Stimulated activated CD4-positive, alpha-beta T cell treated with anti-CD3 and anti-CD28 coated beads, Interleukin-4, amount 100 ng/mL, for 24 hours (primary cell): ENCODE data around the gene BSN.

Source experiments
- DNase-seq: peaks from one replicate; pipeline ENCODE4 v3.0.0-alpha.2; 2020

BSN gene

GRCh38 chr3:49601358-49602048, 47.2 kb downstream of the BSN start:
- no peak for DNase-seq

DNA sequence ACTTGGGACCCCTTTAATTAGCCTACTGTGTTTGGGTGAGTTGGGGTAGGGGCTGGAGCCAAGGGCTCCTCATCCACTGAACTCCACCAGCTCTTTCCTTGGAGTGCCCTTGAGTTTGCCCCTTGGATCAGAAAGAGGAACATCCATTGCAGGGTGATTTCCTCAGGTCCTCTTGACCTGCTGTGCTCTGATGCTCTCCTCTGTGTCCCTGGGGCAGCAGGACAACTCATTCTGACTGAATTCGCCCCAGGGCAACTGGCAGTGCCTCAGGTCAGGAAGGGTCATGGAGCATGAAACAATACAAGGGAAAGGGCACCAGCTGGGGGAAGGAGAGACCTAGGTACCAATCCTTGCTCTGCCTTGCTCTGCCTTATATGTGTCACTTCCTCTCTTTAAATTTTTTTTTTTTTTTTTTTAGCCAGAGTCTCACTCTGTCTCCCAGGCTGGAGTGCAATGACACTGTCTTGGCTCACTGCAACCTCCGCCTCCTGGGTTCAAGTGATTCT, 47.8 kb downstream of the BSN start:
- DNase-seq: no peak

DNA sequence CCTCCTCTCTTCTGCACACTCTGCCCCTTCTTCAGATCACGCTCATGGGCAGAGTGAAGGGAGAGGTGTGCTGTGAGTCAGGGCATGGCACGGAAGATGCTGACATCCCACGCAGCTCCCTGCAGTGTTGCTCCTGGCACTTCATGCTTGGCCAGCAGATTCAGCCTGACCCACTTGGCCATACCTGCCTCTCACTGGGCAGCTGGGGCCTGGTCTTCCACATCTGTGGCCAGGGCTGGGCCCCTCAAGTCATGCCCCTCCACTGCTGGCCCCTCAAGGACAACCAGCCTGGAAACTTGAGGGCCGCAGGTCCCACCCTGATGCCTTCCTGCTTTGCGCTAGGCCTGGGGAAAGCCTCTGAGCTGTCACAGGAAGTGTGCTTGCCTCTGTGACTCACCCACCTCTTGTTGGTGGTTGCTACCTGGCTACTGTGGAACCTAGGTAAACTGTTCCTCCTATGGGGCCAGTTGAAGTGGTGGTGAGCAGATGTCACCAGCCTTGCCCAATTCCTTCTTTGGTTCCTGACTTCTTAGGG, 48.7 kb downstream of the BSN start:
- DNase-seq: peak; percentile 58

DNA sequence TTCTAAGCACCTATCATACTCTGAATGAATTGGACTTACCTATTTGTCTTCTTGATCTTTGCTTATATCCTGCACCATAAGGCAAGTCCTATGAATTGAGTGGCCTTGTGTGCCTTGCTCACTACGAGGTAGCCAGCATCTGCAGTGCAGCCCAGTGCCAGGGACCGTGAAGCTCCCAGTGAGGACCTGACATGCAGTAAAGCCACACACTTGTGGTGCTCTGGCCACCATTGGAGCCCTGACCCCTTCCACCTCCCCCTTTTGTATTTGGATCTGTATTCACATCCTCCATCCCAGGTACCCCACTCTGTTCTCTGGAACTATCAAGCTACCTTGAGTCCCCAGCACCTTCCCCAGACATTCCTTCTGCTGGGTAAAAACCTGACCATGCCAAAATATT, 52.1 kb downstream of the BSN start:
- no peak for DNase-seq

DNA sequence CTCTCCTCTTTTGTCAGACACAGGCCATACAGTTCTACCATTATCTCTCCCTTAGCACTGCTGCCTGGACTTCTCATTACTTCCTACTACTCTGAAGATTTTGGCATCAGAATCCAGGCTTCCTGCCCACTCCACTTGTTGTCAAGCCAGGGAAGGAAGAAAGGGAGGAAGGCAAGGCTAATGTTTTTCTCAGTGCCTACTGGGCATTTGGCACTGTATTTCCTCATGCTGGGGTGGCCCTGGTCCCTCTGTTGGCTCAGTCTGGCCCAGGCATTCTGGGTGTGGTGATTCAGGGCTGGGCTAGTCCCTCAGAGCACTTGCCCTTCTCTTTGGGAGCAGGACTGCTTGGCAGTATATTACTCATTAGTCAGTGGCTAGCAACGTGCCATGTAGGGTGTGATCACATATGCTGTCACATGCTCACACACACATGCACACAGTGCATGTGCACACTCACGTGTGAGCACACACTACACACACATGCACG, 52.9 kb downstream of the BSN start:
- DNase-seq: no peak

GRCh38 chr3:49607796-49608195, 53.5 kb downstream of the BSN start:
- DNase-seq: no peak

DNA sequence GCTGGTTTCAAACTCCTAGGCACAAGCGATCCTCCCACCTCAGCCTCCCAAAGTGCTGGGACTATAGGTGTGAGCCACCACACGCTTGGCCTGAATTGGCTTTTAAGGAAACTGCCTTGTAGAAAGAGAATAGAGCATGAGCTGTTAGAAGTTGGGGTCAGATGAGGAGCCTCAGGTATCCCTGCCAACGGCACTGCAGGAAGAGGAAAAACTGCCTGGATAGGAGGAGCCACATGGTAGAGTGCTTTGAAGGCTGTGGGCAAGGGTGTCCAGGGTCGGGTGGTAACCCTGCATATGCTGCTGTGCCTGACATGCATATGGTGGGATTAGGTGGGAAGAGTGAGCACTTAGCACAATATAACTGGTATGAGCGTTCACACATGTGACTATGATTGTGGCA, 55.0 kb downstream of the BSN start:
- no peak for DNase-seq

DNA sequence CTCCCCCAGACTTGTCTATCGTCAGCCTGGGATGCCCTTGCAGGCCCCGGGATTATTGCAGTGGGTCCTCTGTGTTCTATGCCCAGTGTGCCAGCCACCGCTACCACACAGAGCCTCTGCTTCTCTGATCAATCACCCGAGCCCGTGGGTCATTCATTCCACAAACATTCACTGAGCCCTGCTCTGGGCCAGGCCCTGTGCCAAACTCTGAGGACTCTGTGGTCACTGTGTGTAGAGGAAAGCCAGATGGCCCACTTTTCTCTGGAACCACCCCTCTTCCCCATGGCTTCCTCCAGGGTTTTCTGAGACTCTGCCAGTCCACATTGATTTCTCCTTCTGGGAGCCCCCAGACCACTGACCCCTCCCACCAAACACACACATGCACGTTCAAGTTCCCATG, 55.5 kb downstream of the BSN start:
- DNase-seq: no peak

GRCh38 chr3:49610666-49611280, 56.5 kb downstream of the BSN start:
- no peak for DNase-seq

- DNase-seq: no peak
These were observed 57.0 kb downstream of the BSN start for GRCh38 chr3:49611291-49611690.

DNA sequence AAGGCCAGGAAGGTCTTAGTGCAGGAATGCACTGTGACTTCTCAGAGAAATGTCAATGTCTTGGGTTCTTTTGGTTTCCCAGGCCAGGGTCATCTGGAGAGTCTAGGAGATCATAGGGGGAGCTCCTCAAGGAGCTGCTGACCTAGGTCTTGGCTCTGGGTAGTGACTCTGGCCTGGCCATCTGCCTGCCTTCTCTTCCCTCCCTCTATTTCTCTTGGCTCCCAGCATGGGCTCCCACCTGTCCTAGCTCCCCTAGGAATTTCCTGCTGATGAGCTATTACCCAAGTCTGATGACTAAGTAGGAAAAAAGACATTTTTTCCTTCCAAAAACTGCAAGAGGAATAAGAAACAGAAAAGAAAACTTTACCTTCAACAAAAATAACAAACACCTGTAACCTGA, 57.4 kb downstream of the BSN start:
- no peak for DNase-seq

DNA sequence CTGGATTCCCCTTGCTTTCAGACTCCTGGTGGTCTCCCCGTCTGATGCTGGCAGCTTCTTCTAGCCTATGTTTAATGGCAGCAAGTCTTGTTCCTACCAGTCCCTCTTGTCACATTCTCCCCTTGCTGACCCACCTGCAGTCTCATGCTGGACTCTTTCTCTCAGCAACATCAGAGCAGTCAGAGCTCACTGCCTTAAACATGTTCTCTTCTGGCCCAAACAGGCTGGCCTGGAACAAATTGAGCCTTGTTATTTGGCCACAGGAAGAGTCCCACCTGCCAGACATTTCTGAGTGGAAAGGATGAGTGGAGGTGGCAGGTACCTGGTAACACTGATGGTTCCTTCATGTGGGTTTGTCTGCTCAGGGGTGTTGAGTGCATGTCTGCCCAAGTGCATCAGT, 60.7 kb downstream of the BSN start:
- DNase-seq: no peak

- DNase-seq: no peak
These were observed 61.8 kb downstream of the BSN start for GRCh38 chr3:49616061-49616460.

DNA sequence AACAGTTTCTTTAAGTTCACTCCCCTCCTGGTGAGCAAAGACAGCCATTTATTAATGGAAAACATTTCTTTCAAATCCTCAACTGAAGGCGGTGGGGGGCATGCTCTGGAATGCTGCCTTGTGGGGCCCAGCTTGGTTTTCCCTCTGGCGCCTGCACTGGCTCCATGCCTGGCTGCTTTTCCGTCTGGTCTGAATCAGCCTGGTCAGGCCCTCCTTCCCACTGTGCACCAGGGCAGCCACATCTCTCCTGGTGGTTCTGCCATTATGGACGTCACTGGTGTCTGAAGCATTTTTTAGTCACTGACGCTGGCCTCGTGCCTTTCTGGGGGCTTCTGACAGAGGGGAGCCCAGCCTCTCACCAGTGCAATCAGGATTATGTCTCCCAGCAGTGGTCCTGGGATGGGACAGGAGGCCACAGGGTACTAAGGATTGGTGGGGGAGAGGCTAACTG, 62.2 kb downstream of the BSN start:
- DNase-seq: no peak

DNA sequence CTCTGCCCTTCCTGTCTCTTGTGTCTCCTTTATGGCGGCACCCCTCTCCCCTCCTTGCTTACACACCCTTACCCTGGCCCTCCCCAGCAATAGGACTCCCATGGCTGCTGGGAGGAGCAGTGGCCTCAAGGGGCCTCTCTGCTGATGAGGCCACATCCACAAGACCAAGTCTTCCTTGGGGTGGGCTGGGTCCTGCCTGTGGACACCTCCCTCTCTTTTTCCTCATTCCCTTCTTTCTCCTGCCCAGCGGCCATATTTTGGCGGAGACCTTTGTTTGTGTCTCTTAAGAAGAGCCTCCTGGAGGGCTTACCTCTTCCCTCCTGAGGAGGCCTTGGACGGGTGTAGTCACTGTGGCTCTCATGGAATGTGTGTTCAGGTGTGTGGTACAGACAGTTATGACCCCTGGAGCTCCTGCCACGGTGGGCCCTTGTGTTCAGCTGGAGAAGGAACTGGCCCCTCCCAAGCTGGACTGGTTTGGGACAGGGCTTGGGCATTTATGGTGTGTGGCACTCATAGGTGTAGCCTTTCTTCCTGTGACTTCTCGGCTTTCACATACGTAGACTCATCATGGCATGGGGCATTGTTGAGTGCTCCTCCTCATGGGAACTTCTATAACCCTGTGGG, 63.2 kb downstream of the BSN start:
- no peak for DNase-seq

- no peak for DNase-seq
These were observed 64.1 kb downstream of the BSN start for GRCh38 chr3:49618412-49618811.

- DNase-seq: no peak
These were observed 65.4 kb downstream of the BSN start for GRCh38 chr3:49619649-49620048.

GRCh38 chr3:49620728-49621127, 66.5 kb downstream of the BSN start:
- no peak for DNase-seq

DNA sequence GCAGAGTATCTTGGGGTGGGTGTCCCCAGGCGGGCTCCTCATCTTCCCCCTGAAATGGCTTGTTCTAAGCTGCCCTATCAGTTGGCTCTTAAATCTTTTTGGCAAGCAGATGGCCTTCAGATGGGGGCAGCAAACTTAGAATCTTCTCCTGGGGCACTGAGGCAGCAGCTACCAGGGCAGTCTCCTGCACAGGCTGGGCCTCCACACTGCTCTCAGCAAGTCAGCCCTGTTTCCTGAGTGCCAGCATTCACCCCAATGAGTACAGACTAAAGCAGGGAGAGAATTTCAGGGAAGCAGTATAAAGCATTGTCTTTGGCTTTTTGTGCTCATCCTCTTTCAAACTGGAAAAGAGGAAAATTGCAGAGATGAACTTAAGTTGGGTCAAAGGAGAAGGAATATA, 68.8 kb downstream of the BSN start:
- DNase-seq: no peak

- DNase-seq: no peak
These were observed 70.8 kb downstream of the BSN start for GRCh38 chr3:49625071-49625470.

DNA sequence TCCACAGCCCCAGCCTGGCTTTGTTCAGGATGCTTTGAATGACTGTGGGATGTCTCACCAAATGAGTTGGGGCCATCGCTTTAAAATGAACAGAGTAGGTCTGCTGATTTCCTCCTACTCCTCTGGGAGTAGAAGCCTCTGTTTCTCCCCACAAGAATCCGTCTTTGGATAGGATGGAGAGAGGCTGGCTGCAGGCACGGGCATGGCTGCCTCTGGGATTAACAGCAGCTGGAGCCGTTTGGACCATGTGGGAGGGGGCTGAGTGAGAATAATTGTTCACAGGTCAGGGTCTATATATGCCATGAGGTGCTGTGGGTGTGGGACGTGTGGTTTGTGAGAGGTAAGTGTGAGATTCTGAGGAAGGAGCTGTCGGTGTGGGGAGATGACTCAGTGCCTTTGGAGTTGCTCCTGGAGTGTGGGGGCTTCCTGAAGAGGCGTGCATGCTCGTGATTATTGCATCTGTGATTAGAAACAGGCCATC, 71.9 kb downstream of the BSN start:
- DNase-seq: no peak

DNA sequence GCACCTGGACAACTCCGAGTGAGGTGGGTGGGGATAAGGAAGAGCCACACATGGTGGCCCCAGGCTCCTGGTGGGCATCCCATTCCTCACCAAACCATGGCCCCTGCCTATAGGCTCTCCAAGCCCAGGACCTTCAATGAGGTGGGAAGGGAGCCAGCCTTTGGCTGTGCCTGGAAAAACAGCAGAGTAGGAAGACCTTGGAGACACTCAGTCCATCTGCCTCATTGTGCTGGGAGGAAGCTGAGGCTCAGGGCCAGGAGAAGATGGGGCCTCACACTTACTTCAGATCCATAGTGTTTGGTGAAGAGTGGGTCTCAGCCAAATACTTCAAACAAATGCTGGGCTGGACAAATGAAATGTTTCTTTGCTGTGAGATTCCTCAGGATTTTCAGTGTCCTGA, 72.5 kb downstream of the BSN start:
- DNase-seq: no peak

- no peak for DNase-seq
These were observed 73.4 kb downstream of the BSN start for GRCh38 chr3:49627634-49628033.

DNA sequence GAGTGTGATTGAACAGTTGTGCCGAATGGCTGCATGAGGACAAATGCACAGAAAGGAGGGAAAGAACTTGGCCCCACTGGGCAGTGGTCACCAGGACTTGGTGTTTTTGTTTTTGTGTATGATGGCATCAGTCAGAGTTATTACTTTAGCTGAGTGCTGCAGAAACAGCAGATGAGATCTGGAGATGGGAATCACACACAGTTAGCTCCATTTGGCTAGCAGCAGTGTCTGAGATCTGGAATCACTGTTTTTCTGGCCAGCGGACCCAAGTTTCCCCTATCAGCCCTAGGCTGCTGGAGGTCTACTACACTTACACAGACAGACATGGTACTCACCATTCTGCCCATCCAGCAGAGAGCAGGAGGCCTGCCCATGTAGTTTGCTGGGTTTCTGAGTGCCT, 74.0 kb downstream of the BSN start:
- DNase-seq: no peak
